Esophagus muscularis mucosa (tissue), 4 donors: Measurements from ENCODE around the gene MCEMP1. TPM values are rescaled to one million over a fixed set of nuclear protein-coding genes. Genes with fewer than 3 reads are reported as not detected.

ENCODE experiments used
- DNase-seq: peaks from one replicate; pipeline ENCODE4 v3.0.0-alpha.2; 2017; ENCODE audit errors: extremely low spot score
- H3K27ac ChIP-seq, 4 donors: fragments of 200-600 bp; sonication (generic); replicated peaks in 1 of 4; 1 replicate in 3 of 4; 2 replicates in 1 of 4; pipeline ENCODE4 v1.5.1; 2016 to 2019; ENCODE audit warnings: mild to moderate bottlenecking in 1 of 4
- H3K27me3 ChIP-seq, 4 donors: fragments of 200-600 bp; sonication (generic); one replicate each; pipeline versions ENCODE4 v1.5.1 to v1.6.0; 2016 to 2019
- H3K36me3 ChIP-seq, 4 donors: fragments of 200-600 bp; sonication (generic); one replicate each; pipeline ENCODE4 v1.5.1; 2016 to 2019
- H3K4me1 ChIP-seq, 4 donors: fragments of 200-600 bp; sonication (generic); one replicate each; pipeline ENCODE4 v1.5.1; 2016 to 2019
- H3K4me3 ChIP-seq, 4 donors: fragments of 200-600 bp; sonication (generic); 1 replicate in 2 of 4; 2 replicates in 2 of 4; pipeline ENCODE4 v1.5.1; 2016 to 2019; ENCODE audit warnings: mild to moderate bottlenecking in 4 of 4, moderate library complexity in 1 of 4
- H3K9me3 ChIP-seq, 4 donors: fragments of 200-600 bp; sonication (generic); 1 replicate in 3 of 4; 2 replicates in 1 of 4; pipeline ENCODE4 v1.5.1; 2016 to 2019
- EP300 ChIP-seq: sonication (generic); formaldehyde crosslinking; IDR thresholded peaks from one replicate; pipeline ENCODE4 v1.6.1; 2017; ENCODE audit warnings: antibody characterized with exemption
- POLR2A ChIP-seq: fragments of 450-650 bp; IDR thresholded peaks from one replicate; pipeline ENCODE4 v1.6.1; 2017; ENCODE audit warnings: antibody characterized with exemption, moderate library complexity, mild to moderate bottlenecking, low read depth
- POLR2AphosphoS5 ChIP-seq, 2 donors: sonication (generic); formaldehyde crosslinking; IDR thresholded peaks; one replicate each; pipeline ENCODE4 v1.6.1; 2017; ENCODE audit warnings: antibody characterized with exemption in 2 of 2
- WGBS: methylation state at CpG from one replicate; pipeline ENCODE4 v1.1.5; 2018; 5-methylcytosine and 5-hydroxymethylcytosine counted together
- intact Hi-C: fragments of 100-400 bp; cut with DNase I; formaldehyde crosslinking; loops from one replicate; pipeline ENCODE4 v1.15.1; 2023
- total RNA-seq, 4 donors: library from RNA; depleted of rRNA; stranded (reverse); fragments of >200 nt; gene quantifications; one replicate each; pipeline versions ENCODE4 v1.1.0 to v1.2.1, GENCODE V29; 2016
- TF ChIP-seq, protein P1 (sequence below), 3 experiments: fragments of 200-600 bp in 2 of 3; fragments of 450-650 bp in 1 of 3; sonication (generic) in 2 of 3; IDR thresholded peaks; one replicate each; pipeline ENCODE4 v1.5.1; 2017 to 2019; ENCODE audit warnings: antibody characterized with exemption in 3 of 3, mild to moderate bottlenecking in 2 of 3, moderate library complexity in 1 of 3

MCEMP1 gene
- total RNA-seq, 4 donors from 2014 or later, result 0.34 to 2.0 (median 0.42) TPM; not detected in 1

DNA sequence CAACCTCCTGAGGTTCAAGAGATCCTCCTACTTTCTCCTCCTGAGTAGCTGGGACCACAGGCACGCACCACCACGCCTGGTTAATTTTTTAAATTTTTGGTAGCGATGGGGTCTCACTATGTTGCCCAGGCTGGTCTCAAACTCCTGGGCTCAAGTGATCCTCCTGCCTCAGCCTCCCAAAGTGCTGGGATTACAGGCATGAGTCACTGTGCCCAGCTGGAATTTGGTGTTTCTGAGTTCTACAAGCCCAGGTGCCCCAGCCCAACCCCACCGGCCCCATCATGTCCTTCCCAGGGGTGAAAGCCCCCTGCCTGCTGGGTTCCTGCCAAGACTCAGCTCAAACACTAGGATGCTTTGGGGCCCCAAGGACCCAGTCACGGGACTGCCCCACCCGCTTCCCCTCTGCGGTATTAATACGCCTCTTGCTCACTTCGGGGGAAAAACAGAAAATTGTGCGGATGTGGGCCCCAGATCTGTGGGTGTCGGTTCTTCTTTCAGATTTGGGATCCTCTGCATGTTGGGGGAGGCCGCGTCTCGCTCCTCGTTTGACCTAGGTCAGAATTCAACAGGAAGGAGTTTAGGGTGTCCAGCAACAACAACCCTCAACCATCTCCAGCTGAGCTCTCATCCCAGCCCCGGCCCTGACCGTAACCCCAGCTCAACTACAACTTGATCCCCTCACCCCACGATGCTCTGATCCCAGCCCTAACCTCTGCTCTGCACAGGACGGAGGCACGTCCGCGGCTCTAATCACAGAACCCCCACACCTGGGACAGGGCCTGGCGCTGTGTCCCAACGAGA is 28.7 kb downstream of the MCEMP1 start:
- Histone ChIP-seq H3K9me3 (no peaks in the 10 kb centered on the region), H3K27ac (no peak overlapping the region), H3K27me3 (peaks cover 0 to 57% (median 0%) of the 10 kb centered on the region in 4 donors), H3K4me1 (no peaks in the 10 kb centered on the region), H3K36me3 (no peaks in the 10 kb centered on the region), H3K4me3 (no peak overlapping the region)
- no peak for DNase-seq
- intact Hi-C loops, result no loop called here
- WGBS, result 56% methylated on average over 23 of the region's 24 CpGs
- TF ChIP-seq POLR2A (no peak), POLR2AphosphoS5 (IDR thresholded peaks at IDR 0.05) (no peak), EP300 (no peak)
- TF ChIP-seq, protein P1, sequence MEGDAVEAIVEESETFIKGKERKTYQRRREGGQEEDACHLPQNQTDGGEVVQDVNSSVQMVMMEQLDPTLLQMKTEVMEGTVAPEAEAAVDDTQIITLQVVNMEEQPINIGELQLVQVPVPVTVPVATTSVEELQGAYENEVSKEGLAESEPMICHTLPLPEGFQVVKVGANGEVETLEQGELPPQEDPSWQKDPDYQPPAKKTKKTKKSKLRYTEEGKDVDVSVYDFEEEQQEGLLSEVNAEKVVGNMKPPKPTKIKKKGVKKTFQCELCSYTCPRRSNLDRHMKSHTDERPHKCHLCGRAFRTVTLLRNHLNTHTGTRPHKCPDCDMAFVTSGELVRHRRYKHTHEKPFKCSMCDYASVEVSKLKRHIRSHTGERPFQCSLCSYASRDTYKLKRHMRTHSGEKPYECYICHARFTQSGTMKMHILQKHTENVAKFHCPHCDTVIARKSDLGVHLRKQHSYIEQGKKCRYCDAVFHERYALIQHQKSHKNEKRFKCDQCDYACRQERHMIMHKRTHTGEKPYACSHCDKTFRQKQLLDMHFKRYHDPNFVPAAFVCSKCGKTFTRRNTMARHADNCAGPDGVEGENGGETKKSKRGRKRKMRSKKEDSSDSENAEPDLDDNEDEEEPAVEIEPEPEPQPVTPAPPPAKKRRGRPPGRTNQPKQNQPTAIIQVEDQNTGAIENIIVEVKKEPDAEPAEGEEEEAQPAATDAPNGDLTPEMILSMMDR (IDR thresholded peaks at IDR 0.05), result no peak

- no peaks in the 10 kb centered on the region for H3K36me3 ChIP-seq
- no peak overlapping the region for H3K4me3 ChIP-seq
- no peak for DNase-seq
- intact Hi-C loops, result no loop called here
- no peaks in the 10 kb centered on the region for H3K4me1 ChIP-seq
- TF ChIP-seq EP300 (no peak), POLR2A (no peak), POLR2AphosphoS5 (IDR thresholded peaks at IDR 0.05) (no peak)
- TF ChIP-seq, protein P1 (IDR thresholded peaks at IDR 0.05), result no peak
- no peaks in the 10 kb centered on the region for H3K9me3 ChIP-seq
- H3K27ac ChIP-seq, result peak overlapping the region in 2 of 4 donors; percentile 14
- H3K27me3 ChIP-seq, result peaks cover 0 to 53% (median 0%) of the 10 kb centered on the region in 4 donors
- 68% methylated on average over 14 of the region's 14 CpGs for WGBS
These were observed 29.5 kb downstream of the MCEMP1 start for GRCh38 chr19:7706188-7706954.

- 64% methylated on average over 6 of the region's 8 CpGs for WGBS
- Histone ChIP-seq H3K4me1 (no peaks in the 10 kb centered on the region), H3K4me3 (no peak overlapping the region), H3K27me3 (peaks cover 0 to 46% (median 0%) of the 10 kb centered on the region in 4 donors), H3K36me3 (no peaks in the 10 kb centered on the region), H3K27ac (peak overlapping the region in 2 of 4 donors; percentile 14), H3K9me3 (no peaks in the 10 kb centered on the region)
- no peak for DNase-seq
- intact Hi-C loops, result no loop called here
- TF ChIP-seq, protein P1 (IDR thresholded peaks at IDR 0.05), result no peak
- TF ChIP-seq POLR2A (no peak), EP300 (no peak), POLR2AphosphoS5 (IDR thresholded peaks at IDR 0.05) (no peak)
These were observed 30.1 kb downstream of the MCEMP1 start for GRCh38 chr19:7706955-7707456.

- TF ChIP-seq, protein P1 (IDR thresholded peaks at IDR 0.05), result no peak
- TF ChIP-seq POLR2AphosphoS5 (IDR thresholded peaks at IDR 0.05) (no peak), EP300 (no peak), POLR2A (no peak)
- Histone ChIP-seq H3K27ac (no peak overlapping the region), H3K27me3 (peaks cover 0 to 25% (median 0%) of the 10 kb centered on the region in 4 donors), H3K4me3 (no peak overlapping the region), H3K4me1 (no peaks in the 10 kb centered on the region), H3K9me3 (no peaks in the 10 kb centered on the region), H3K36me3 (no peaks in the 10 kb centered on the region)
- intact Hi-C loops, result no loop called here
- DNase-seq, result no peak
- 76% methylated on average over 10 of the region's 10 CpGs for WGBS
These were observed 33.1 kb downstream of the MCEMP1 start for GRCh38 chr19:7709932-7710460.
